IPS-20b (cell line): ENCODE measurements around the gene HTR7.

ENCODE experiments used
- H3K27ac ChIP-seq: one replicate; pipeline ENCODE4 v1.5.1; 2013; ENCODE audit warnings: low read length
- H3K27me3 ChIP-seq: 2 replicates; pipeline ENCODE4 v1.6.1; 2013; ENCODE audit warnings: mild to moderate bottlenecking, low read length, inconsistent platforms; ENCODE audit not compliant: insufficient read depth
- H3K36me3 ChIP-seq: 2 replicates; pipeline ENCODE4 v1.6.1; 2013; ENCODE audit warnings: low read depth, mild to moderate bottlenecking, inconsistent platforms, low read length, moderate library complexity; ENCODE audit not compliant: insufficient read depth
- H3K4me1 ChIP-seq: 2 replicates; pipeline ENCODE4 v1.6.1; 2013; ENCODE audit warnings: mild to moderate bottlenecking, control low read depth, inconsistent platforms, low read length, moderate library complexity; ENCODE audit not compliant: insufficient read depth
- H3K4me3 ChIP-seq: 2 replicates; pipeline ENCODE4 v1.5.1; 2013; ENCODE audit warnings: mild to moderate bottlenecking, low read length, inconsistent platforms
- H3K9ac ChIP-seq: 2 replicates; pipeline ENCODE4 v1.6.1; 2013; ENCODE audit warnings: low read depth, mild to moderate bottlenecking, inconsistent platforms, low read length, moderate library complexity
- H3K9me3 ChIP-seq: 2 replicates; pipeline ENCODE4 v1.6.1; 2013; ENCODE audit warnings: mild to moderate bottlenecking, low read depth, low read length, inconsistent platforms; ENCODE audit not compliant: insufficient read depth

HTR7 gene

DNA sequence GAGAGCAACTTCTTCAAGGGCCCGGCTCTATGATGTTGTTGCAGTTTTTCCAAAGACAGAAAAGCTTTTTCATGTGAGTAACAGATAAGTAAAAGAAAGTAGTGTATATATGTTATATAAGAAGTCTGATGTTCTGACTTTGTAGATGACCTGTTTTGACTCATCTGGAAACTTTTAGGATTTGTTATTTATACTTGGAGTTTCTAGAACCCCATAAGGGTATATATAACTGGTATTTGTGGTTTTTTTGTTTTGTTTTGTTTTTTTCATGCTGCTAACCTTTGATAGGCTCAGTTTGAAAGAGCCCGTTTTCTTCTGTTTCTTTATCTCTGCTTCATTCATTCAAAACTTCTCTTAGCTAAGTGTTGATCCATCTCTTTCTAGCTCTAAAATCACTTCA, 21.2 kb upstream of the HTR7 start:
- no peak overlapping the region for H3K4me3 ChIP-seq
- peaks cover 86% of the 10 kb centered on the region for H3K36me3 ChIP-seq
- H3K4me1 ChIP-seq: no peaks in the 10 kb centered on the region
- no peak overlapping the region for H3K27ac ChIP-seq
- no peaks in the 10 kb centered on the region for H3K27me3 ChIP-seq
- H3K9ac ChIP-seq: no peak overlapping the region
- no peaks in the 10 kb centered on the region for H3K9me3 ChIP-seq

DNA sequence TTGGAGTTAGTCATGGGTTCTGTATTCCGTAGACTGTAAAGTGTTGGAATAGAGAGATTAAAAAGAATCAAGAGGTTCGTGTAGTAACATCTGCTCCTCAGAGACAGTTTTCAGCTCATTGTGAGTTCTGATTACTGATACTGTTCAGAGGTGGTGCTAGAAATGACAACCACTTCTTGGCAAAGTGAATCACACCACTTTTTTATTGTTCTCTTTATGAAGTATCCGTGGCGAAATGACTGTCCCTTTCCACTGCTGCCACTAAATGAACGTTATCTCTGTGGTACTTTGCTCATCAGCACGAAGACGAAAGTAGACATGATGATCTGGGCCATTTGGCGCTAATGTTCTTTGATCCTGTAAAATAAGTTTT, 14.8 kb upstream of the HTR7 start:
- Histone ChIP-seq H3K9ac (peak overlapping the region; percentile 94), H3K36me3 (peaks cover 24% of the 10 kb centered on the region), H3K9me3 (peaks cover 5% of the 10 kb centered on the region; the same call in 1 of the 2 replicates), H3K27ac (no peak overlapping the region), H3K27me3 (no peaks in the 10 kb centered on the region), H3K4me3 (peak overlapping the region; percentile 86), H3K4me1 (peaks cover 3% of the 10 kb centered on the region; the same call in 1 of the 2 replicates)

DNA sequence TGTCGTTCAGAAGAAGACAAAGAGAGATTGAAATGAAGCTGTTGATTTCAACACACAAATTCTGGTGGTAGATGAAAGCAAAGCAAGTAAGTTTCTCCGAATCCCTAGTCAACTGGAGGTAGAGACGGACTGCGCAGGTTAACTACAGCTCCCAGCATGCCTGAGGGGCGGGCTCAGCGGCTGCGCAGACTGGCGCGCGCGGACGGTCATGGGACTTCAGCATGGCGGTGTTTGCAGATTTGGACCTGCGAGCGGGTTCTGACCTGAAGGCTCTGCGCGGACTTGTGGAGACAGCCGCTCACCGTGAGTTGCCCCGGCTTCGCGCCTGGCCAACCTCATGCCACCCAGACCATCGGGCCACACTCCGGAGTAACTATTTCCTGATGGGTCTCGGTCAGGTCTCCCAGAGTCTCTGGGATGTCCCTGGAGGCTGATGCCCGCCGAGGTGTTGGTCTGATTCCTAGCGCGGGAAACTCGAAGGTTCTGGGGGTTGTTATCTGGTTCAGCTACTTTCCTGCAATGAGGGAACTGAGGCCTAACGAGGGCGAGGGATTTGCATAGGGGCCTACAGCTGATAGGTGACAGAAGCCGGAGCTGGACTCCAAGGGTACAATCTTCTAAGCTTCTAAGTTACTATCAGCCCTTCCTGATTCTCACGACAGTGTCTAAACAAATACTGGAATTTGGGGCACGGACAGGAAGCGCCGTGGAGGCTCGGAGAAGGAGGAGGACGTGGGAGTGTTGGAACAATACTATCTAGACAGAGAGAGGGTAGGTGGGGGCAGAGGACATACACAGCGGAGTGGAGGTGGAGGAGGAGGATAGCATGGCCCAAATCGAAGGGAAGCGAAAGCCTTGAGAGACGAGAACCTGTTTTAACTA, 14.2 kb upstream of the HTR7 start, which contains the start of gene RPP30:
Gene RPP30 (plus strand): TSS at position 209 of the 882 bp plus-strand sequence. CDS start 13 bp downstream, at position 222.
- Histone ChIP-seq H3K9me3 (peaks cover 5% of the 10 kb centered on the region; the same call in 1 of the 2 replicates), H3K9ac (peak within 1 kb of the TSS; percentile 94), H3K4me1 (peaks cover 3% of the 10 kb centered on the region; the same call in 1 of the 2 replicates), H3K36me3 (peaks cover 18% of the 10 kb centered on the region), H3K4me3 (peak within 1 kb of the TSS; percentile 86), H3K27me3 (no peaks in the 10 kb centered on the region), H3K27ac (peak within 1 kb of the TSS; percentile 23)

DNA sequence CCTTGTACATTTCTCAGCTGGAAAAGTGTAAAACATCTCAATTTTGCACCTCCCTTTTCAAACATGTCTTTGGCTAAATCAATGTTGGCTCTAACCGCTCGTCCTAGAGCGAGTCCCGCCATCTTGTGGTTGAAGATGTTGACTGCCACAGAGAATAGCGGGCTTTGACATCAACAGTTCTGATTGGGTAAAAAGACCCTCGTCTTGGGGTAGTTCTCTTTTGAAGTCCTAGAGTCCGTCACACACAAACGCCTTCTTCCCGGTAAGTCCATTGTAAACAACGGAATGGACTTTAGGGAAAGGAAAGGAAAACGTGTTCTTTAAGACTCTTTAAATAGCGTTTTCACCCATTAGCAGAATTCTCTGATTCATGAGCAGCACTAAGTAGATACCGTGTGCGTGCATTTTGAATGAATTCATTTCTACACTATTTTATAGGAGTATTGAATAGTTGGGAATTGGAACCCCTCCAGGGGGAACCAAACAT, 13.5 kb upstream of the HTR7 start:
- peak overlapping the region; percentile 94; the same call in 1 of the 2 replicates for H3K9ac ChIP-seq
- H3K9me3 ChIP-seq: peaks cover 5% of the 10 kb centered on the region; the same call in 1 of the 2 replicates
- H3K27me3 ChIP-seq: no peaks in the 10 kb centered on the region
- peak overlapping the region; percentile 86 for H3K4me3 ChIP-seq
- peaks cover 3% of the 10 kb centered on the region; the same call in 1 of the 2 replicates for H3K4me1 ChIP-seq
- peaks cover 11% of the 10 kb centered on the region for H3K36me3 ChIP-seq
- no peak overlapping the region for H3K27ac ChIP-seq

DNA sequence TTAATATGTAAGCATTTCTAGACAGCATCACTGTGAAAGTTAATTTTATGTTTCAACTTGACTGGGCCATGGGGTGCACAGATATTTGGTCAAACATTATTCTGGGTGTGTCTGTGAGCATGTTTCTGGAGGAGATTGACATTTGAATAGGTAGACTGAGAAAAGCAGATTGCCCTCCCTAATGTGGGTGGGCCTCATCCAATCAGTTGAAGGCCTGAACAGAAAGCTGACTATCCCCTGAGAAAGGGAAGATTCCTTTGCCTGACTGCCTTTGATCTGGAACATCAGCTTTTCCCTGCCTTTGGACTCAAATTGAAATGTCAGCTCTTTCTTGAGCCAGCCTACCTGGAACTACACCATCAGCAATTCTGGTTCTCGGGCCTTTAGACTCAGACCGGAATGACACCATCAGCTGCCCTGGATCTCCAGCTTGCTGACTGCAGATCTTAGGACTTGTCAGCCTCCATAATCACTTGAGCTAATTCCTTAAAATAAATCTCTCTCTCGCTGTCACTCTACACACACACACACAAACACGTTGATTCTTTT, 8.3 kb upstream of the HTR7 start:
- H3K36me3 ChIP-seq: no peaks in the 10 kb centered on the region
- H3K4me1 ChIP-seq: peaks cover 3% of the 10 kb centered on the region; the same call in 1 of the 2 replicates
- no peak overlapping the region for H3K9ac ChIP-seq
- no peaks in the 10 kb centered on the region for H3K27me3 ChIP-seq
- peaks cover 5% of the 10 kb centered on the region; the same call in 1 of the 2 replicates for H3K9me3 ChIP-seq
- no peak overlapping the region for H3K27ac ChIP-seq
- no peak overlapping the region for H3K4me3 ChIP-seq

DNA sequence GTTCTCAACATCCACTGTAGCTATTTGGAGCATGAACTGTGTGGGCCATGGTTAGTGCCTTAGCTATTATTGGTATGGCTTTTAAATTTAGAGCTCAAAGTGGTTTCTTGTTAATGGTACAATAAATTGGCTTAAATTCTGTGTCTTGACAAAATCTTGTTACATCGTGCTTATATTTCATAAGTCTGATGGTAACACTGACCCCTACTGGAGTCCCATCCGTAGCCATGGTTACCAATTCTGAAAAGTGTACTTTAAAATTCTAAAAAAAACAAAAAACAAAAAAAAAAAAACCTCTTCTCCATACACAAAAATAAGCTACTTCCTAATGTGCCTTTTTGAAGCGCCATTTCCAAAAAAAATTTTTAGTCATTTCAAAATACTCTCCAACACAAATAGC, 7.6 kb upstream of the HTR7 start:
- Histone ChIP-seq H3K4me1 (peaks cover 3% of the 10 kb centered on the region; the same call in 1 of the 2 replicates), H3K9me3 (peaks cover 5% of the 10 kb centered on the region; the same call in 1 of the 2 replicates), H3K4me3 (no peak overlapping the region), H3K27me3 (no peaks in the 10 kb centered on the region), H3K27ac (no peak overlapping the region), H3K9ac (no peak overlapping the region), H3K36me3 (no peaks in the 10 kb centered on the region)

DNA sequence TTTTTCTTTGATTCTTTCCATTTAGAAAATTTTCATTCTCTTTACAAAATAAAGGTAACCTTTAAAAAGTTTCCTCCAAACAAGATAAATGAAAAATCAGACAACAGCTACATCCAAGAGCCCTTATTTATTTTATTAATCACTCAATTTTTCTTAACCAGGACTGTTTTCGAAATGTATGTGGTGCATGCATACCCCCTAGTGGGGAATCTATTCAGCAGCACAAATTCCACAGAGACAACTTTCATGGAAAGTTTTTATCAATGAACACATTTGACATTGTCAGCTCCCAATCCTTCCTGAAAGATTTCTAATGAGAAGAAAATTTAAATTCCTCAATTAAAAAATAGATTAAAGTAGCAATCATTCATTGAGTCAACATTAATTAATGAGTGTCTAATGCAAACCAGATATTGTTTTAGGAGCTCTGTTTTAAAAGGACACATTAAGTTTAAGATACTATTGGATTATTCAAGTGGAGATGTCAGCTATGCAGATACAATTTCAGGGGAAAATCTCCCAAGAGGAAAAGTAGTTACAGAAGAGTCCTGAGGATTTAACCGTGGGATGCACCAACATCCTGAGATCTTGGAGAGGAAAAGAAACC, 5.2 kb upstream of the HTR7 start:
- H3K27ac ChIP-seq: no peak overlapping the region
- no peaks in the 10 kb centered on the region for H3K36me3 ChIP-seq
- peaks cover 3% of the 10 kb centered on the region; the same call in 1 of the 2 replicates for H3K4me1 ChIP-seq
- H3K9ac ChIP-seq: no peak overlapping the region
- no peak overlapping the region for H3K4me3 ChIP-seq
- H3K9me3 ChIP-seq: no peaks in the 10 kb centered on the region
- peaks cover 15% of the 10 kb centered on the region for H3K27me3 ChIP-seq

DNA sequence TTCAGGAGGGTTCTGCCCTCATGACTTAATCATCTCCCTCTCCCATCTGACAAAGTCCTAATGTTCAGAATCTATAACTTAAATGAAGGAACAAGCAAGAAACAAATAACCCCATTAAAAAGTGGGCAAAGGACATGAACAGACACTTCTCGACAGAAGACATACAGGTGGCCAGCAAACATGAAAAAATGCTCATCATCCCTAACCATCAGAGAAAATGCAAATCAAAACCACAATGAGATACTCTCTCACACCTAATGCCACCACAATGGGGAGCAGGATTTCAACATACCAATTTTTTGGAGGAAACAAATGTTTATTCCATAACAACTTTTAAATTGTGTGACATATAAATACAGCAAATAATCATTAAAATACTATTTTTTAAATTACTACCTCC, 3.0 kb upstream of the HTR7 start:
- no peaks in the 10 kb centered on the region for H3K36me3 ChIP-seq
- H3K9me3 ChIP-seq: no peaks in the 10 kb centered on the region
- H3K4me1 ChIP-seq: peaks cover 3% of the 10 kb centered on the region; the same call in 1 of the 2 replicates
- H3K27me3 ChIP-seq: peaks cover 32% of the 10 kb centered on the region
- H3K4me3 ChIP-seq: no peak overlapping the region
- H3K27ac ChIP-seq: no peak overlapping the region
- H3K9ac ChIP-seq: no peak overlapping the region

DNA sequence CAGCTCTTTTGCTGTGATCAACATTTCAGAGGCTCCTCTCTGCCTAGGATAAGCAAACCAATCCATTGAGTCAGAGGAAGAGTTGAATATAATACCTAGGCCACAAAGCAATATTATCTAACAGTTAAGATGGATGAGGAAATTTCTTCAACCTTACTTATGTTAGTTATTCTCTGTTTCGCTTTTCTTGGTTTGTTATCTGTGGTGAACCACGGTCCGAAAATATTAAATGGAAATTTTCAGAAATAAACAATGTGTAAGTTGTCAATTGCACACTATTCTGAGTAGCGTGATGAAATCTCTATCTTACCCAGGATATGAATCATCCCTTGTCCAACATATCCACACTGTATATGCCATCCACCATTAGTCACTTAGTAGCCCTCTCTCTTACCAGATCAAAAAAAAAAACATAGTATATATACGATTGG, 1.5 kb upstream of the HTR7 start:
- H3K9ac ChIP-seq: no peak overlapping the region
- no peaks in the 10 kb centered on the region for H3K9me3 ChIP-seq
- H3K4me1 ChIP-seq: peaks cover 3% of the 10 kb centered on the region; the same call in 1 of the 2 replicates
- peak overlapping the region; percentile 85; the same call in 1 of the 2 replicates for H3K4me3 ChIP-seq
- no peaks in the 10 kb centered on the region for H3K36me3 ChIP-seq
- no peak overlapping the region for H3K27ac ChIP-seq
- peaks cover 44% of the 10 kb centered on the region for H3K27me3 ChIP-seq

DNA sequence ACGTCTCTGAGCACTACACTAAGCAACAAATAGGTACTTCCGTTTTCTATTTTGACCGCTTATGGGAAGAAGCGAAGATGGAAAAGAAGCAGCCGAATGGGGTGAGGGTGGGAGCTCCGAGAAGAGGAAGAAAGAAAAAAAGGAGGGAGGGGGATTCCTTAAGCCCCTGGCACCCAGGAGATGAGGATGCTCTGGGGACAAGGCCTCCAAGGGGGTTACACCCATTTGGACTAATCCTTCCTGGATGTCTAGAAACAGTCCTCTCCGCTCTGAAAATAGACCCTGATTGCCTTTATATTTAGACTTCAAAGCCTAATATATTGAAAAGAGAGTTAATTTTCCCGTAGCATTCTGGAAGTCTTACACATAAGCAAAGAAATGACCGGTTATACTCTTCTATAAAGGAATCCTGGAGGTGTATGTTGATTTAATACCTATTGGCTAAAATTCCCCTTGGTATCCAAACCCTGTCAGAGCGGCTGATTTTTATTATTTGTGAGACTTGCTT, 676 bp upstream of the HTR7 start:
- peak overlapping the region; percentile 85 for H3K4me3 ChIP-seq
- H3K4me1 ChIP-seq: peaks cover 3% of the 10 kb centered on the region; the same call in 1 of the 2 replicates
- H3K9me3 ChIP-seq: no peaks in the 10 kb centered on the region
- peak overlapping the region; percentile 82; the same call in 1 of the 2 replicates for H3K9ac ChIP-seq
- peaks cover 44% of the 10 kb centered on the region for H3K27me3 ChIP-seq
- H3K27ac ChIP-seq: no peak overlapping the region
- H3K36me3 ChIP-seq: no peaks in the 10 kb centered on the region

DNA sequence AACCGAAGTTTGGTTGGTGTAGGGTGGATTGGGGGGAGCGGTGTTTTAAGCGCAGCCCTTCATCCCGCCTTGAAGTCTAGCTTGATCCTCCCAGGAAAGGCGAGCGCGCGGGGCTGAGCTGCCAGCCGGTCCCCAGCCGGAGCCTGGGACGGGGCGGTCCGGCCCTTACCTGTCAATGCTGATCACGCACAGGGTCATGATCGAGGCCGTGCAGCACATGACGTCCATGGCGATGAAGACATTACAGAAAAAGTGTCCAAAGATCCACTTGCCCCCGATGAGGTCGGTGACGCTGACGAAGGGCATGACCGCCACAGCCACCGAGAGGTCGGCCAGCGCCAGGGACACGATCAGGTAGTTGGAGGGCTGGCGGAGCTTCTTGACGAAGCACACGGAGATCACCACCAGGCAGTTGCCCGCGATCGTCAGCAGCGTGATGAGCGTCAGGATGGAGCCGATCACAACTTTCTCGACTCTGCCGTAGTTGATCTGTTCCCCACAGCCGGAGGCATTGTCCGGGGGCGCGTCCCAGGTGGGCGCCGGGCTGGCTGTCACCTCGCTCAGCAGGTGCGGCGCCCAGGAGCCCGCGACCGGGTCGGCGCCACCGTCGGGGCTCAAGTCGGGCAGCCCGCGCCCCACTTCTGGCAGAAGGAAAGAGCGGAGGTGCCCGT, 740 bp downstream of the HTR7 start:
- Histone ChIP-seq H3K36me3 (no peaks in the 10 kb centered on the region), H3K9me3 (no peaks in the 10 kb centered on the region), H3K27me3 (peaks cover 44% of the 10 kb centered on the region), H3K27ac (no peak overlapping the region), H3K4me1 (no peaks in the 10 kb centered on the region; the same call in 1 of the 2 replicates), H3K4me3 (peak overlapping the region; percentile 78), H3K9ac (peak overlapping the region; percentile 59; the same call in 1 of the 2 replicates)
